ENCODE data around the gene FOXD3.
A peak's percentile ranks its signal among the peaks of the same experiment; 100 is the strongest.

The FOXD3 gene

DNA sequence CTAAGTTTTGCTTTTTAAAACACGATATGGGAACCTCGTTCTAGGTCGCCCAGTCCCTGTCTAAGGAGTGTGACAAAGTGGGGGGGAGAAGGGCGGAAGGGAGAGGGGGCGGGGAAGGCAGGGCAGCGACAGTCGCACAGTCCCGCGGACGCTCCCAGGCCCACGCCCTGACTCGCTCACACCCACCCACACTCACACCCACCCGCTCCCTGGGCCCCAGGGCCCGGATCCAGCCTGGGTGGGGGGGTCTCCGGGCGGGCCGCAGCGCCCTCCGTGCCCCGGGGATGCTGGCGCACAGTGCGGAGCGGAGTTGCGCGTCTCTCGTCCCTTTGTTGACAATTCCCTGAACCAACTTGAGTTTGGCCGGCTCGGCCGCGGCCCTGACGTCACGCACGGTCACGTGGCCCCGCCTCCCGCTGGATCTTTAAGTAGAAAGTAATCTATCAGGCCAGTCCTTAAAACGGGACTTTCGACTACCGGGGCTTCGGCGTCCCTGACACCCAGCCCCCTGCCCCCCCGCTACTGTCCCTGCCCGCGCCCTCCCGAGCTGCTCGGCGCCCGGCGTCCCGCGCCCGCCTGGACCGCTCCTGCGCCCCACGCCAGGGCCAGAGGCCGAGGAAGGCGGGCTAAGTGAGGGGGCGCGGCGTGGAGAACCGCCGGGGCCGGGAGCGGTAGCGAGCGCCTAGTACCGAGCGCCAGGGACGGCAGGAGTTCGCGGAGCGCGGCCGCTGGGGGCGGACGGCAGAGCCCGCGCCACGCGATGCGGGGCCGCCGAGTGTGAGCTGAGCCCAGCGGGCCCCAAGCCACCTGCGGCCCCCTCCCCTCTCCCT, at the start of gene FOXD3:
TSS of gene FOXD3 (plus strand) at position 454 of the 830 bp plus-strand sequence. CDS start 492 bp downstream, outside the sequence.
- DNase-seq = peak in 1 of 2 donors; percentile 37

DNA sequence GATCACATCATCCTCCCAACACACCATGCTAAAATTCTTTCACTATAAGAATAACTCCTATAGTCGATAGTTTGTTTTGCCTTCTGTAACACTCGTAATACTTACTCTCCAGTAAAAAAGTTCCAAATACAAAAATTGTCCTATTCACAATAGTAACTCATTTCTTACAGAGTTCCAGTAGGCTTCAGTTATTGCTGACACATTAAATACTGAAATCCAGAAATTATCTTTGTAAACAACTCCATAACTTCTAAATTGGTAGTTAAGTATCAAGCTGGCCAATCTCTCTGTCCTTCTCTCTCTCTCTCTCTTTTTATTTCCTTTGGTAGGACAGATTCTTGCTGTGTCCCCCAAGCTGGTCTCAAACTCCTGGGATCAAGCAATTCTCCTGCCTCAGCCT, 49.6 kb upstream of the FOXD3 start:
- DNase-seq = no peak

DNA sequence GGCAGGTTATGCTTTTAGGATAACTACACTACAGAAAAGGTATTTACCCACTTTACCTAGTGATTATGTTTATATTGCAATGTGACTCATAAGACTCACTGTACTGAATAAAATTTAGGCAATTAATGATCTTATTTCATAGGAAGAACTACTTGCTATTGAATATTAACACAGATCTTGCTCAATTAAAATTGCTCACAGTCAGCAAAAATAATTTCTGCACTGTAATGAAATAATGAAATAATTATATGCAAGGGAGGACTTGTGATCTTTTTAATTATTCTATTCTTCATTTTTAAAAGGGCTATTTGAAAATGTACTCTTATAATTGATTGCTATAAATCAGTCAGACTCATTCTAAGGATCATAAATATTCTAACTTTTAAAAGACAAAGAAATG, 48.0 kb upstream of the FOXD3 start:
- no peak for DNase-seq

DNA sequence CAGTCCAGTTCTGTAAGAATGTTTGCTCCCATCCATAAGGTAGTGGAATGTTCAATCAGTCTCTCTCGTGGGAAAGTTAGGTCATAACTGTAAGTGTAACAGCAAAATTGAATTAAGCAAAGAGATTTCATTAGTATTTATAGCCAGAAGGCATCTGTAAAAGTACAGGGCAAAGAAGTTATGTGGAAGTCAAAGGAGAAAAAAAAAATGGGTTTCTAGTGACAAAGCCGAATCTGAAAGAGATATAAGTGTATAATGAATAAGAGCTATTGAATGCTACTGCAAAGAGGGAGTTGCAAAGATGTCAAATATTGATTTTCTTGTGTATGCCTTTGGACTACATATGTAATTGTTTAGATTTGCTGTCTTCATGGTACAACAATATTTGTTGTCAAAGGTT, 47.4 kb upstream of the FOXD3 start:
- DNase-seq = no peak

DNA sequence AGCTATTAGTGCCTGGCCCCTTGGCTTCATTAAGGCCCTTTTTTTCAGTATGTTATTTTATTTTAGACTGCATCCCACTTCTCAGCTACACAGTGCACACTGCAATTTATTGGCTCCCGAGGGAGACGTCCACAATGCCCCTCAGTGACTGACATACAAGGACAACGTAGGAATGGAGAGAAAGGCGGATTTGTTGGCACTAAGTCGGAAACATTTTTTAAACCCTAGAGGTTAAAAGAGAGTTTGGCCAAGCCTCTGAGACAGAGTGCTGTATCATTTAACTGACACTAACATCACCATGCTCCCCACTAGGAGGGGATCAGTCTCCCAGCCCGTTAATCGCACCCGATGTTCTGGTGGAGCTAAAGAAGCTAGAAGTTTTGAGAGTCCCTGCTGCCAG, 45.7 kb upstream of the FOXD3 start:
- no peak for DNase-seq

DNA sequence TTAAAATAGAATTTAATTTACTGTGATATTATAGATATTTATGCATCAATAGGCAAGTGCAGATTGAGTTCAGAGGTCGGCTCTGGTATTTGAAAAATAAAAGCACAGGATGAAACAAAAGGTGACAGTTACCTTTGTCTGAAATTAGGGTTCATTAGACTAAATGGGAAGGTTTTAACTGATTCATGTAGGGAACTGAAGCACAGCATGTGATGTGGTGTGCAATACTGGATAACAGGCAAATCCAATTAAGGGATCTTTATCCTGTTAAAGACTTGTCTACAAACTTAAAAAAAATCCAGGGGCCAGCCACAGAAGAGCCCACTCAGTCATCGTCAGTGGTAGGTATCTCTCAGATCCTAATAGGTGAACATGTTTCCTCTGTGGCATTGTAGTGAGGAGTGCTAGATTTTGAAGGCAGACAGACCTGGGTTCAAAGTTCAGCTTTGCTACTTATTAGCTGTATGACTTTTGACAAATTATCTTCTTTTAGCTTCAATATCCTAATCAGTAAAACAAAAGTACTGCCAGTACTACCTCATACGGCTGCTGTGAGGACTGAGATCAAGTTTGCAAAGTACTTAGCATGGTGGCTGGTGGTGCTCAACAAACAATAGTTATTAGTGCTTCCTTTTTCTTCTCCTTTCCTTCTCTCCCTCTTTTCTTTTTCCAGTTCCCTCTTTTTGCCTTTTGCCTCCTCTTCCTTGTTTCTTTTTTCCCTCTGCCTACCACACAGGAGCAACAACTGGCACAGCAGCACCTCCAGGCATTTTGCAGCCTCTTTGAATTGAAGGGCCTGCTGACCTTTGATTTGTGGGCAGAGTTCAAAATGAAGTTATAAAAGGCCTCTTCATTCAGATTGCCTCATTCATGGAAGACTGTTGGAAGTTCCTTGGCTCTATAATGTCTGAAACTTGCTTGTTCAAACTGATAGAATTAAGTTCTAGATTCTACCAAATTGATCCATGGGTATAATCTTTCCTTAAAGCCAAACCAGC, 44.9 kb upstream of the FOXD3 start:
- no peak for DNase-seq

DNA sequence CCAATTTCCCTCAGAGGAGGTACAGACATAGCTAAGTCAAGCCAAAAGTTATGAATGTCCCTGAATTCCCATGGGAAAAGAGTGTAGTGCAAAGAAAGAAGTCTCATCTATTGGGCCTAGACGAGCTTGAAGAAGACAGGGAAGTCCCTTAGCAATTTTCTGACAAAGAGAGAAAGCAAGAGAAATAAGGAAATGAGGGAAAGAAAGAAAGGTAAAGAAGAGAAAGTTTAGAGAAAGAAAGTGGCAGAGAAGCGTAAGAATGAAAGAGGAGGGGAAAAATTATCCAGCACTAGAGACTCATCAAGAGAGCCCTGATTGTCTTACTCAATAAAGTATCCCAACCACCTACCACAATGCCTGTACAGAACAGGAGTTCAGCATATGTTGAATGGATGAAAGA, 40.6 kb upstream of the FOXD3 start:
- no peak for DNase-seq

DNA sequence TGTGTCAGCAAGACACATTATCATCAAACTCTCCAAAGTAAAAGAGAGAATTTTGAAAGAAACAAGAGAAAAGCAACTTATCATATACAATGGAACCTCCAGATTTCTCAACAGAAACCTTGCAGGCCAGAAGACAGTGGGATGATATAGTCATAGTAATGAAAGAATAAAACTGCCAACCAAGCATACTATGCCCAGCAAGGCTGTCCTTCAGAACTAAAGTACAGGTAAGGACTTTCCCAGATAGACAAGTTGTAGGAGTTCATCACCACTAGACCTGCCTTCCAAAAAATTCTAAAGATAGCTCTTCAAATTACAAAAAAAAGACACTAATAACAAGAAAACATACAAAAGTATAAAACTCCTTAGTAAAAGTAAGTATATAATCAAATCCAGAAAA, 33.2 kb upstream of the FOXD3 start:
- no peak for DNase-seq

DNA sequence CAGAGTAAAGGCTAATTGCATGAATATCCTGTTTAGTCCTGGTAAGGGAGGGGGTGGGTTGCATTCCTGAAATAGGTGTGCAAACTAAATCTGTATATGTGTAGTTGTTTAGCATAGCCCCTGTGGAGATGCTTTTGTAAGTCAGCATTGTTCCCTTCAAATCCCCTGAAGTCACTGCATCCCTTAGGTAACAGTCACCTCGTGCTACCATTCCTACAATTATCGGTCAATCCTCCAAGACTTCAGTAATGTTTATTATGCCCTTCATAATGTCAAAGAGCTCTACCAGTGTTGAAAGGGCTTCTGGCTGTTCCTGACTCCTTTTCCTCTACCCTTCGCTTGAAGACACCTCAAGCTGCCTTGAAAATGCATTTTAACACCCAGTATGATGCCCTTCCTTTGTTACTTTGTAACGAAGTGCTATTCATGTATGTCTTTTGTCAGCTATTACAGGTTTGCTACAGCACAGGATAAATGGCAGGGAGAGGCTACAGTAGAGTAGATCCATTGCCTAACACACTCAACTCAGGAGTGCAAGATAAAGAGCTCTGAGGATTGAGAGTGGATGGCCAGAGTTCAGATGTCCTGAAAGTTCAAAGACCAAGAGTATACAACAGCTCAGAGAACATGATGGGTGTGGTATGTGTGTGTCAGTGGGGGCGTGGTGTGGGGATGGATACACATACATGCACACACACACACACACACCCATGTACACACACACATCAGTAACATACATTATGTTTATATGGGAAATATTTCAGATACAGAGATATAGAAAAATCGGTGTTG, 27.4 kb upstream of the FOXD3 start:
- DNase-seq = no peak

DNA sequence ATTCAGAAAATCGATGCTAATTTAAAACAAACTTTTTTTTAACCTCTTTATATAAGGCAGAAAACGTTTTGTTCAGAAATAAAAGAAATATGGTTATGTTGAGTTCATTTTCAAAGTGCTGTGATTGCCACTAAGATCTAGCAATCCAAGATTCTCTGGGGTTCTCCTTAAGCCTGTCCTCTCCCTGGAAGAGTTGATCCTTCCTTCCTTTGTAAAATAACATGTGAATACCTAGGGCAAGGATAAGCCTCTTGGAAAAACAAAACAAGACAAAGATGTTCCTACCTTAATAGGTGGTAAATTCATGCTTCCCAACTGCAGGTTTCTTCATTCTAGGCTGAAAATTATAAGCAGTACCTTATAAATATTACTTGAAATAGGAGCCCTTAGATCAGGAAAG, 18.0 kb upstream of the FOXD3 start:
- no peak for DNase-seq

DNA sequence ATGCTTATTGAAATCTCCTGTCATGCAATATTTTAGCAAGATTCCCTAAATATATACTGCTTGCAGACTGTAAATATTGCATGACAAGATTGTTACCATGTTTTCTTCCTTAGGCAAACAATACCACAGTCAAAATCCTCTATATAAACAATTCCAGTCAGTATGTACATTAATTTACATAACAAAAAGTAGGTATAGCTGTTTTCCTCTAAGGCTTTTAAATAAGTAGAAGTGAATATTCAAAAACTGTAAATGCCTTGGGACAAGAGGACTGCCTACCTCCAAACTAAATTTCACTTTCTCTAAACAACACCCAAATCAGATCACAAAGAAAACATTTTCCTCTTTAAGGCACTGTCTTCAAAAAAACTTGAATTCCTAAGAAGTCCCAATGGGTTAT, 17.3 kb upstream of the FOXD3 start:
- no peak for DNase-seq

DNA sequence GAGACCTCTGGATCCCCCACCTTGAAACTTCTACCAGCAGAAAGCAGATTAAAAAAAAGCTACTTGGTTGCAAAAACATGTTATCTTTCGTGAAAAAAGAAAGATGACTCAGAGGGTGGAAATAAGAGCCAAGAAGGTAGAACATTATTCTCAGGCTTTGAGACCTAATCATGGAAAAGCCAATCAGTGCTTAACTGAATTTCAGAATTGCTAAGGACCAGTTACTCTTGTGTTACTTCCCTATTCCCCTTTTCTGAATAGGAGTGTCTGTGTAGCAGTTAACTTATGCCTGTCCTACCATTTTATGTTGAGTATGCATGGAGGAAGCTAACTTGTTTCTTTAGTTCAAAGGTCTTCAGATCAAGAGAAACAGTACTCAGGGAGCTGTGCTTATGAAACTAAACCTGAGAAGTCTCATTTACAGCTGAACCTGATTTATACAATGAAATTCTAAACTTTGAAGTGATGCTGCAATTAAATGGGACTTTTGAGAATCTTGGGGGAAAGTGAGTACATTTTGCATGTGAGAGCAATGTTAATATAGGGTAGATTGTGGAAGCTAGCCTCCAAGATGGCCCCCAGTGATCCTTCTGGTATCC, 15.1 kb upstream of the FOXD3 start:
- no peak for DNase-seq

DNA sequence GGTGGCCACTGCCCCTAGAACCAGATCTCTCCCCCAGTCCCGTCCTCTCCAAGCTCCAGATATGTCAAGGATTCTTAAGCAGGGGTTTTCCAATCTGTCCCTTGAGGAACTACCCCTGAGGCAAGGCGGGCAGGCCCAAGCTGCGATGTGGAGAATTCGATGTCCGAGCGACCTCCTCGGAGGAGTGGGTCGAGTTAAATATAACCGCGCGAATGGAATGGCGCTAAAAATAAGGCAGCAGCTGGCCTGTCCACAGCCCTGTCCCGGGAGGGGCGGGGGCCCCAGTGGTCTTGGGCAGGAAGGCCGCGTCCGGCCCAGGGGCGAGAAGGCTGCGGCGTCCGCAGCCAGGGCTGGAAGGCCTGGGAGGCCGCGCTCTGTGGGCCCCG, 5.8 kb upstream of the FOXD3 start:
- no peak for DNase-seq

DNA sequence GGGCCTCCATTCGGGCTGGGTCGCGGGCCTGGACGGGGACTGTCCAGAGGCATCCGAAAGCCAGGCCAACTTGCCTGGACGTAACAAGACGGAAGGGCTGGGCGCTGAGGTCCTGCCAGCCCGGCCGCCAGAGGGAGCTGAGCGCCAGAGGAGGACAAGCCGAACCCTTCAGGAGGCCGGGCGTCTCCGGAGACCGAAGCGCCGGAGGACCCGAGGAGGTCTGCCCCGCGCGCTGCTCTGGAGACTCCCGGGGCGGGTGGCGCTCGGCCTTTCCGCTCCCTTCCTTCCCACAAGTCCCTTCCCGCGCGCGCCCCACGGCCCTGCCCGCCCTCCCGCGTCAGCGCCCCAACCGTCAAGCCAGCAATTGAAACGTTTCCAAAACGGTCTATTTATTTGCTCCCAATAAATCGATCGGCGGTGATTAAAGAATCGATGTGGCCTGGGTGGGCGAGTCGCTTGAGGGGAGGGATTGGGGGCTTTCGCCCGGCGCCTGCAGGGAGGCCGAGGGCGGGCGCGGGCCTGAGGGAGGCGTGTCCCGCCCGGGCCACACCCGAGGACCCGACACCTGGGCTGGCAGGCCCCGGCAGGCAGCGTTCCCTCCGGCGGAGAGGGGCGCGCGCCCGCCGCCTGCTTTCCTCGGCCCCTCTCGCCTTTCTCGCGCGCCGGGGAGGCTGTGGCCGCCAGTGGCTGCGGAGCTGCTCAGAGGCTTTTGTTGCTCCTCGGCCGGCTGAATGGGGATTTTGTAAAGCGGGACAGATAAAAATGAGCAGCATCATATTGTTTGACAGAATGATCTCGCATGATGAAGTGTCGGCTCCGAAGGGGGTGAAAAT, 5.2 kb upstream of the FOXD3 start:
- DNase-seq = peak in 1 of 2 donors; percentile 62

DNA sequence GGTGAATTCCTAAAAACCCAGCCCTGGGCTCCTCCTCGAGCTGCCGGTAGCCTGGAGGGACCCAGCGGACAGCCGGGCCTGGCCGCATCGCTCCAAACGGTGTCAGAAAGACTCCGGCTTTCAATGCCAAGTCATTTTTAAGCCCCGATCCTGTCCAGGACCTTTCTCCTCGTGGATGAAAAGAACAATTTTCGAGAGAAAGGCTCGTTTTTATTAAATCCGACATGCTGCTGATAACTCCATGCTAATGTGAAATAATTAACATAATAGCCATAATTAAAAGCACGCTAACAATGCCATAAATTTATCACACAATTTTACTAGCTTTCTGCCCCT, 4.6 kb upstream of the FOXD3 start:
- DNase-seq = no peak

DNA sequence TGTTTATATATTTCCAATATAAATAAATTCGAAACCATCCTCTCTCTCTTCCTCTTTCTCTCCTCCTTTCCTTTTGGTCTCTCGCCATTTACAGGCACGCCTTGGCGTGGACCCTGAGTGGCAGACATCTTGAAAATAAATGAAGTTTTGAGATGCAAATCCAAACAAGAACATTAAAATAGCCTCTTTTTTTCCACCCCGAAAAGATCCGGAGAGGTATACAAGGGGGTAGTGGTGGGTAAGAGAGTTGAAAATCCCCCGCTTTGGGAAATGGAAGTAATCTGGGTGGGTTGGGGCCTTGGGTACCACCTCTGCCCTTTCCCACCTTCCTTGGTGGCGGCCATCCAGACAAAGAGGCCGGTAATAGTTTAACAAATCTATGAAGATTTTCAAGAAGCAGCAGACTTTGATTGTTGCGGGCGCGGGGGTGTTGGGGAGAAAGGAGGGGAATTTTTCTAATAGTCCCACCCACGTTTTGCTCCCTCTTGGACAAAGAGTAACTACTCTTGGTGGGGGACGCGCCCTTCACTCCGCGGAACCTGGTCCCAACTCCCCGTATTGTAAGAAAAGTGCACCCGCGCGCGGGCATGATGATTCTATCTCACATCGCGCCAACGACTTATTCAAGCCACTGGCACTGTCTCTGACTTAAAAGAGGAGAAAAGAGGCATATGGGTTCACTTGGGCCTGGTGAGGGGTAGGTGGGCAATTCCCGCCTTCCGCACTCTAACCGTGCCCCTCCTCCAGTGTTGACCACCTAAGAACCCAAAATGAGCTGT, 4.0 kb upstream of the FOXD3 start:
- DNase-seq = no peak

DNA sequence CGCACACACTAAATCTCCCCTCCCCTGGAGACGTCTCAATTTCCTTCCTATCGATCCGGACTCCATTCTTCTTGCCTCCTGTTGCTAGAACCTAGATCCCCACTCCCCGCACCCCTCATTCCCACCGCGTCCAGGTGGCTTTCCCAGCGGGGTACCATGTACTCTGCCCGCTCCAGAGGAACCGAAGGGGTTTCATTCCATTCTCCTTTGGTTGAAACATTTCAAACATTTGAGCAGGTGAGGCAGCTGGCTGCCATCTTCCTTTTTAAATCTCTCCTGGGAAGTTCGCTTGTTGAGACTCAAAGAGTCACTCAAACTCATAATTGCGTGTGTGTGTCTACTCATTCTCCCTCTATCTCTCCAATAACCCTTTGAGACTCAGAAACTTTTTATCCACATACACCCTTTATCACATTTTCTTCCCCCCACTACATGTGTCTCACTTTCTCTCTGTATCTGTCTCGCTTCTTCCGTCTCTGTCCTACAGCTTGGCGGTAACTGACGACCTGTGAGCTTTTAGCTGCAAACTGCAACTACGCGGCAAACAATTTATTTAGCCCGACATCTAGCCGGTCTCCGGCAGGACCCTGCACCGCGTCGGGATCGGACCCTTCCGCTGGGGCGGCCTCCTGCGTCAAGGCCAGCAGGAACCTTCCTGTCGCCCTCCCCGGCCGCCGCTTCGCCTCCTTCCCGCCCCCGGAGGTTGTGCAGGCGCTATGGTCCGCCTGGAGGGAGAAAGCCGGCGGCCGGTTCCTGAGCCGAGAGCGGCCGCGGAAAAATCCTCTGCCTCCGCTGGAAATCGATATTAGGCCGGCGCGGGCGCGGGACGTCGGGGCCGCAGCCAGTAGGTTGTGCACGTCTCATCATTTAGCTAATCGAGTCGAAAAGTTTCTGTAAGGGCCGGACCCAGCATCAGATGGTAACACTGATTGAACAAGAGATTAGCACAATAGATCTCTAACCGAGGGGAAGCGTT, 3.0 kb upstream of the FOXD3 start:
- DNase-seq = no peak

DNA sequence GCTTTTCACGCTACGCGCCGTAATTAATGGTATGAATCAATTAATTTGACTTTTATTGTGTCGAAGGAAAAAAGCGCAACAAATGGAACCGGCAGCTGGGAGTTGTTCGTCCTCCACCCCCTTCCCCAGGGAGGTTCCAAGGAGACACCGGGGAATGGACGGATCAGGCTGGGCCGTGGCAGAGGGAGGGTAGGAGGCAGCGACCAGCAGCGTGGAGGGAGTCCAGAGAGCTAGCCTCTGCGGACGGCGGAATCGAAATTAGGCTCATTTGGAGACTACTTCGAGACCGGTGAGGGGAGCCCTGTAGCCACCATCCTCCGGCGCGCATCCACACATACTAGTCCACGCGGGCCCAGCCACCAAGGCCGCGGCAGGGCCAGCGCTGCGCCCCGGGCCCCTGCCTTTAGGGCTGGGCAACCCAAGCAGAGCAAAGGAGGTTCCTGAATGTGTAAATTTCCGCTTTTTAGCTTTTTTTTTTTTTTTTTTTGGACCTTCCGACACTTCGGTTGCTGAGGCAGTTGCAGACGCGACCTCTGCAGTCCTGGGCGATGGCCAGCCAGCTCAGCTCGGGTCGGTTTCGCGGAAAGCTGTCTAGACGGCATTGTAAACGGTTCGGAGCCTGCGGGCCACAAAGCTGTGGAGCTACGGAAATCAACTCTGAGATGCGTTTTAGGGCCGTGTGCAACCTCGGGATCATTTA, 2.2 kb upstream of the FOXD3 start:
- DNase-seq = no peak
